Retinal pigment epithelial cell (primary cell): ENCODE results near the gene DCUN1D3.
"Not testable (repeated sequence)": the region's sequence is repeated elsewhere in the genome, so short reads cannot be mapped to it uniquely, and the experiment has no call there.

Source experiments
- DNase-seq: peaks from one replicate; pipeline ENCODE4 v3.0.0-alpha.2; 2010; ENCODE audit warnings: low read depth
- H3K4me3 ChIP-seq: 2 replicates; pipeline ENCODE4 v1.5.1; 2011; ENCODE audit warnings: mild to moderate bottlenecking, low read length, control low read depth, moderate library complexity
- CTCF ChIP-seq: conservative IDR thresholded peaks from 2 replicates; pipeline ENCODE4 v1.5.1; 2011; ENCODE audit warnings: low read depth, low read length, control low read depth, inconsistent platforms

Gene DCUN1D3

GRCh38 chr16:20812510-20812909 lies 87.6 kb downstream of the DCUN1D3 start:
- no peak for TF ChIP-seq CTCF
- no peak overlapping the region for H3K4me3 ChIP-seq
- no peak for DNase-seq

GRCh38 chr16:20811889-20812439 lies 88.2 kb downstream of the DCUN1D3 start:
- H3K4me3 ChIP-seq = no peak overlapping the region
- no peak for DNase-seq

GRCh38 chr16:20807862-20808261 lies 92.3 kb downstream of the DCUN1D3 start:
- DNase-seq = no peak
- no peak overlapping the region for H3K4me3 ChIP-seq
- no peak for TF ChIP-seq CTCF

More at GRCh38 chr16:20811889-20812439, 88.2 kb downstream of the DCUN1D3 start:
- TF ChIP-seq CTCF = no peak

GRCh38 chr16:20806168-20807050 lies 93.7 kb downstream of the DCUN1D3 start, which contains the start of the genes ERI2 and REXO5:
Gene ERI2, minus strand, starts transcription at chr16:20806472. Its CDS starts 42 bp downstream, at chr16:20806430.
Gene REXO5, plus strand, starts transcription at chr16:20806527. Its CDS starts 427 bp downstream, at chr16:20806954.
- peak within 1 kb of the TSS; percentile 86 for H3K4me3 ChIP-seq
- TF ChIP-seq CTCF = peak; percentile 65
- peak; percentile 84 for DNase-seq

GRCh38 chr16:20805684-20806167 lies 94.4 kb downstream of the DCUN1D3 start:
- peak overlapping the region; percentile 86 for H3K4me3 ChIP-seq
- DNase-seq = not testable (repeated sequence)
